GM23338 (cell line): Measurements from ENCODE around the gene SETD4.

Experiments
- CREB1 ChIP-seq: fragments of 250-450 bp; sonication (Bioruptor Pico); IDR thresholded peaks from 2 replicates; pipeline ENCODE4 v1.5.0; 2020; ENCODE audit warnings: low read depth, mild to moderate bottlenecking, moderate library complexity
- CTCF ChIP-seq, 2 experiments: fragments of 200-600 bp in 1 of 2; sonication (generic) in 1 of 2; conservative IDR thresholded peaks; 2 replicates each; pipeline versions ENCODE4 v1.5.1 to v1.6.1; 2016 to 2017; ENCODE audit warnings: antibody characterized with exemption in 2 of 2, low read depth in 2 of 2, mild to moderate bottlenecking in 2 of 2, moderate library complexity in 1 of 2
- EZH2phosphoT487 ChIP-seq: fragments of 200-600 bp; sonication (generic); IDR thresholded peaks from one replicate; pipeline ENCODE4 v1.8.1; 2018; ENCODE audit warnings: antibody characterized with exemption; ENCODE audit not compliant: unreplicated experiment

- no peak for TF ChIP-seq EZH2phosphoT487
- TF ChIP-seq CTCF (conservative IDR thresholded peaks at IDR 0.05; ENCODE audit: low read depth in 2 of 2): no peak
- no peak for TF ChIP-seq CREB1 (CRISPR knock-in tag)
Observed at GRCh38 chr21:36076878-36077655, 16.7 kb upstream of the SETD4 start.
